Measurements from ENCODE around the gene BATF.
"Not testable (repeated sequence)": the region's sequence is repeated elsewhere in the genome, so short reads cannot be mapped to it uniquely, and the experiment has no call there.

BATF gene, protein sequence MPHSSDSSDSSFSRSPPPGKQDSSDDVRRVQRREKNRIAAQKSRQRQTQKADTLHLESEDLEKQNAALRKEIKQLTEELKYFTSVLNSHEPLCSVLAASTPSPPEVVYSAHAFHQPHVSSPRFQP

DNA sequence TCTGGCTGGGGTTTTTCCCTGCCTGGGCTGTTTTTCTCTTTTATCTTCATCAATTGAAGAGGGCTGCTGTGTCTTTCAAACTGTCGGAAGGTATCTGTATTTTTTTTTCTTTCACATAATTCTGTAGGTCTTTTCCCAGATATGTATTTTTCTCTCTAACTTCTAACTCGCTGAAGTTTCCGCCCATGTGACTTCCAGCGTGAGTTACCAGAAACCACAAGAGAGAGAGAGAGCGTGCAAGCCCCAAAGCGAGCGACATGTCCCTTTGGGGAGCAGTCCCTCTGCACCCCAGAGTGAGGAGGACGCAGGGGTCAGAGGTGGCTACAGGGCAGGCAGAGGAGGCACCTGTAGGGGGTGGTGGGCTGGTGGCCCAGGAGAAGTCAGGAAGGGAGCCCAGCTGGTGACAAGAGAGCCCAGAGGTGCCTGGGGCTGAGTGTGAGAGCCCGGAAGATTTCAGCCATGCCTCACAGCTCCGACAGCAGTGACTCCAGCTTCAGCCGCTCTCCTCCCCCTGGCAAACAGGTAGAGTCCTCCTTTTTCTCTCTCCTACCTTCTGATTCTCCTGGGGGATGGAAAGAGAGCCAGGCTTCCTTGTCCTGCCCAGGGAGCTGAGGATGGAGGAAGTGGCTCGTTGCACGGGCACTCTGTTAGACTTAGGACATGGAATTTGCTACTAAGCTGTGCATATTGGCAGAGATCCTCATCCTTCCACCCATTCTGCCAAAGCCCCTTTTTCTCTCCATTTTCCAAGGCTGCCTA lies at the start of gene BATF:
Gene BATF (plus strand): TSS at position 246 of the 759 bp plus-strand sequence. CDS start 214 bp downstream, at position 460.
- DNase-seq, result peak; percentile 62 to 65

- DNase-seq, result not testable (repeated sequence)
Measured at GRCh38 chr14:75474127-75474526, 48.1 kb upstream of the BATF start.

- no peak for DNase-seq
Measured at GRCh38 chr14:75476274-75476995, 45.8 kb upstream of the BATF start.

DNA sequence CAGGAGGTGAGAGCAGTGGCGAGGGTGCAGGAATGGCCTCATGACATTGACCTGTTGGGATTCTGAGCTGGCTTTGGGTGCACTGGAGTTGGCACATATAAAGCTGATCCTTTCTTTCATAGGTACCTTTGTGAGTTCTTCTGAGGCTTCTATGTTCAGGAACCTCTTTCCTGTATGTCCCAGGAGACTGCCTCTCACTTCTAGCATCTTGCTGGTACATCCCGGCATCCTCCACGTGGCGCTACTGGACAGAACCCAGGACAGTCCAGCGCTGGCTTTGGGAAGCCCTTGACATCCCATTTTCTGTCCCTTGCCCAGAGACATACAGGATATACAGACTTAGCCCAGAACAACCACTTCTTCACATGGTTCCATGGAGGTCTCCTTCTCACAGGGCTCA lies 44.4 kb upstream of the BATF start:
- DNase-seq, result no peak

DNA sequence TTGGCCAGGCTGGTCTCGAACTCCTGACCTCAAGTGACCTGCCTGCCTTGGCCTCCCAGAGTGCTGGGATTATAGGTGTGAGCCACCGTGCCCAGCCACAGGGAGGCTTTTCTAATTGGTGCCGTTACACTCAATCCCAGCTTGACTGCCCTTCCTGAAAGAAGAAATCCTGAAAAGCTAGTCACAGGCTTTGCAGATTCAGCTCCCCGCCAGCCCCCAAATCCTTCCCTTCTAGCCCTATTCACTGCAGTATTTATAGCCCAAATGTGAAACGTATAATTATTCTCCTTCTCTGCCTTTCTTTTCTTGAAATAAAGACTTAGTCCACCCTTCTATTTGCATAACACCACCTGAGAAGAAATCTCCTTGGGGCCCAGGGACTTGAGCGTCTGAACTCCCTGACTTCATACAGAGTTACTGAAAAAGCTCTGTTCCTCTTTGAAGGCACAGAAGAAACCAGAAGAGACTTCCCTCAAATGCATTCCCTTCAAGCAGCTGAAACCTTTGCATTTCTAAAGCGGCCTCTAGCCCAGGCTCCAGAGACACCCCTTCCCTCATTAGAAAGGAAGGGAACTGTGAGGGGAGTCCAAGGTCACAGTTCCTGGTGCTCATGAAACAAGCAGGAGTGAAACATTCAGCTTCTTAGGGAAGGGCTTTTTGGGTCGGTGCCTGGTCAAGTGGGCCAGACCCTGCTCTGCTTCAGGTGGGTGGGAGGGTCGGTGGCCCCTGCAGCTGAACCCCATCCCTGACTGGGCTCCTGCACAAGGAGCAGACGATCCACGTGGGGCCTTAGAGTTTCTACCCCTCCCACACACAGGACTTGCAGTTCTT lies 42.3 kb upstream of the BATF start:
- DNase-seq, result no peak

GRCh38 chr14:75482366-75482765 lies 39.9 kb upstream of the BATF start:
- no peak for DNase-seq

DNA sequence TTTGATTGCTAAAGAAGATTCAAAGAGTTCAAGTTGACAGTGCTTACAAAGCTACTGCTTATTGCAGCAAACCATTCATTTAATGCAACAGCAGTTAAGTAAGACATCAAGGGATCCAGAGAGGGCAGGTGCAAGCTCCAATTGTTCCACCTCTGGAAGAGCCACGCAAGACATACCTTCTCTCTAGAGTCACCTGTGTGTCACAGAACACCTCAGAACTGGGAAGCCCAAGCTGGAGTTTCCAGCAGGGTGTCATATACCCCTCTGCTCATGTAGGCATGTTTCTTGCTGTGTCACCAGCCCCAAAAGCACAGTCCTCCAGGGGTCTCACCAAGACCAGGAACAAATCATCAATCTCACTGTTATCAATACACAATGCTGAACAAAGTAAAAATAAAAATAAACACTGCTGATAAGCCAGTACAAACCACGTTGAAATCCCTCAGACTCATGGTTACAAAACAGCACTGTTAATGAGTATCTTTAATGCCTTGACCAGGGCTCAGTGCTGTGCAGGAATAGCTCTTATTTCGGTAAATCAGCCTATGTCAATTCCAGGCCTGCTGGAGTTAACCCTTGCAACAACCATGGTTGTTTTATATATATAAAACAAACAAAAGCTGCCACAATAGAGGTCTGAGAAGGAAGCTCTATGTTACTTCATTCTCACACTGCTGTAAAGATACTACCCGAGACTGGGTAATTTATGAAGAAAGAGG lies 37.4 kb upstream of the BATF start:
- DNase-seq, result no peak

DNA sequence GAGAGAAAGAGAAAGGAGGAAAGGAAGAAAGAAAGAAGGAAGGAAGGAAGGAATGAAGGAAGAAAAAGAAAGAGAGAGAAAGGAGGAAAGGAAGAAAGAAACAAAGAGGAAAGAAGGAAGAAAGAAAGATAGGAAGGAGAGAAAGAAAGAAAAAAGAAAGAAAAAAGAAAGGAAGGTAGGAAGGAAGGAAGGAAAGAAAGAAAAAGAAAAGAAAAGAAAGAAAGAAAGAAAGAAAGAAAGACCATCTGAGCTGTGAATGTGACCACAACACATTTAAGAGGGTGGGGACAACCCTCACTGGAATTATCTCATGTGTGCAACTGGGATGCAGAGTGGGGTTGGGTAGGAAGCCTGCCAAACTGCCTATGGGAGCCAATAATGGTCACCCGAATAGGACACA lies 36.0 kb upstream of the BATF start:
- DNase-seq, result no peak

DNA sequence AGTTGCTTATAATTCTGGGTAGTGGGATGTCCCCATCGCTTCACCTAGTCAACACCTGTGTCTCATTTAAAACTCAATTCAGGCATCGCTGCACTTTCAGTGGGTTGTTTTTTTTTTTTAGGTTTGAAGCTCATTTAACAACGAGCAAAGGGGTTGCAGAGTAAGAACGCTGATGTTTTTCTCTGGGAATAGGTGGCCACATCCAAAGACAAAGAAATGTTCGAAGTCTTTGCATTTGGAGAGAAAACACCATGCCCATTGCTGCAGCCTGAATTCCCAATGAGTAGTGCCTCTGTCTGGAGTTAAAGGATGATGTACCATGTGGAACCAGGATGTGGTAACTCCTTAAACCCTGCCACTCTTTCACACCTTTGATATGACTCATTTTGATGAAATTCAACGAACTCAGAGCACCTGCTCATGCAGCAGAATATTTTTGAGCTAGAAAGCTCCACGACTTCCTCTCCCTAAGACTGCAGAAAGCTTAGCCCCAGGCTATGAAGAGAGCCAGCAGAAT lies 35.1 kb upstream of the BATF start:
- no peak for DNase-seq

GRCh38 chr14:75489480-75489837 lies 32.8 kb upstream of the BATF start:
- no peak for DNase-seq

- DNase-seq, result no peak
Measured at GRCh38 chr14:75491376-75491978, 30.8 kb upstream of the BATF start.

DNA sequence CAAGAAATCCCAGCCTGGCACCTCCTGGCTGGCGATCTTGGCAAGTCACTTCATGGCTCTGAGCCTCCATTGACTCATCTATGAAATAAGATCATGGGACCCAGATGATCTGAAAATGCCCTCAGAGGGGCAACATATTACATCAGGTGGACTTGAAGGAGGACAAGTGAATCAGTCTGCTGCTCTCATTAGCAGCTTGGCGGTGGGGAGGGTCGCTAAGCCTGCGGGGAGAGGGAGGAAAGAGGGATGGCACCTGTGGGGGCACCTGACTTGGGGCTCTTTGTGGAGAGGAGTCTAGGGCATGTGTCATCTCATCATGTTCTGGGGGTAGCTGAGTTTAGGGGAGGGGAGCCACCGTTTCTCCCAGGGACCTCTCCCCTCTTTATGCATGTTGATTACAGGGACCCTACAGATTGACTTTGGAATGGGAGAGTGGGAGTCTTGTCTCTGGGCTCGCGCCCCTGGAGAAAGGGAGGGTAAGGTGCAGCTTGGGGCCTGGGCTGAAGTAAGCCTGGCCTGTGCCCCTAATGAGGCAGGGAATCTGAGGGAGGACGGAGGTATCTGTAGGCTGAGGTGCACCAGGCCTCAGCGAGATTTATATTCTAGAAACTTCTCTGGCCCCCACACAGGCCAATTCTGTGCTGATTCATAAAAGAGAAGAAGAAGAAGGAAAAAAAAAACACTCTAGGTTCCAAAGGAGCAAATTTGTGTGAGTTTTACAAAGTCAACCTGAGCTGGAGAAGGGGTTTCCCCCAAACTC lies 29.3 kb upstream of the BATF start:
- DNase-seq, result no peak

DNA sequence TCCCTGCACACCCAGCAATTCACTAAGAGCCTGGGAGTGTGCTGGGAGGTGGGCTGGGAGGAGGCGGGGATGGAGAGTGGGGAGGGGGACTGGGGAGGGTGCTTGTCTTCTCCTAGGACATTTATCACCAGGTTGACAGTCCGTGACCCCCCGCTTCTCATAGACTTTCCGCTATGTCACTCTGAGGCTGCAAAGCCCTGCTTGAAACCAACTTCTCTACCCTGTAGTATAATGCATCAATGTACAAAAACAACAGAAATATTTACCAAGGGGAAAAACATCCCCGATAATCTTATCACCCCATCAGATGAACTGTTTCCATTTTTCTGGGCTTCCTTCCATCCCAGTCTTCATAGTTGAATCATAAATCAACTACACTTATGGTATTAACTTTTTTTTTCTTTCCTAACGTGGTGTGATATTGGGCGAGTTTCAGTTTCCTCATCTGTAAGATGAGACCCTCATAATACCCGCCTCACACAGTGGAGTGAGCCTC lies 28.6 kb upstream of the BATF start:
- no peak for DNase-seq

GRCh38 chr14:75494896-75495295 lies 27.4 kb upstream of the BATF start:
- no peak for DNase-seq

DNA sequence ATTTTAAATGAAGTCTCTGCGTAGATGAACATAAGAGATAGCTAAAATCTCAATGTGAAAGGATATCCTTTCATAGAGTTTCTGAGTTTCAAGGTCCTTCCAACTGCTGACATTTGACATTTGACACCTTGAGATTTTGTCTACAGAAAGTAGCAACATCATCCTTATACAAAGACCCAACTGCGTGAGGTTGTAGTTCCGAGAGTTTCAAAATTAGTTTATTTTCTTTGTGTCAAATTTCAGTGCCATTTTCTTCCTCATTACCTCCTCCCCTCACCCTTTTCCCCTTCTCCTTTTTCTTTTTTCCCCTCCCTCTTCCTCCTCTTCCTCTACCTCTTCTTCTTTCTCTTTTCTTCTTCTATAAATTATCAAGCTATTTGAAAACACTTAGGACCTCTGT lies 26.9 kb upstream of the BATF start:
- DNase-seq, result no peak

DNA sequence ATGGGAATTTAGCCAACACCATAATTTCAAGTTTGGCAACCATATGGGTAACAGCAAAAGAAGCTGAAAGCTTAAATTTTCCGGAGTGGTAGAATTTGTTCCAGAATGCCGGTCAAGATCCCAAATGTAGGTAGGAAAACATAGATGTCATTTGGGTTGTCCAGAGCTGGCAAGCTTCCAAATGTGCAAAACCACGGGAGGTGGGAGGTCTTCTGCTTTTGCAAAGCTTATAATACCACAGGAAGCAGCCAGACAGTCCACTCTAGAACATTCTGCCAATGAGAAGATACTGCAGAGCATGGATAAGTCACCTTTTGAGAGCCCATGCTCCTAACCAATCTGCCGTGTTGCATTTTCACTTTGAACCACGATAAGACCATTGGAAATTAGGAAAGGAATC lies 26.4 kb upstream of the BATF start:
- no peak for DNase-seq

GRCh38 chr14:75496755-75497154 lies 25.5 kb upstream of the BATF start:
- DNase-seq, result no peak

GRCh38 chr14:75497191-75497590 lies 25.1 kb upstream of the BATF start:
- peak in 1 of 2 donors; percentile 35 for DNase-seq

GRCh38 chr14:75497701-75498100 lies 24.6 kb upstream of the BATF start:
- no peak for DNase-seq

DNA sequence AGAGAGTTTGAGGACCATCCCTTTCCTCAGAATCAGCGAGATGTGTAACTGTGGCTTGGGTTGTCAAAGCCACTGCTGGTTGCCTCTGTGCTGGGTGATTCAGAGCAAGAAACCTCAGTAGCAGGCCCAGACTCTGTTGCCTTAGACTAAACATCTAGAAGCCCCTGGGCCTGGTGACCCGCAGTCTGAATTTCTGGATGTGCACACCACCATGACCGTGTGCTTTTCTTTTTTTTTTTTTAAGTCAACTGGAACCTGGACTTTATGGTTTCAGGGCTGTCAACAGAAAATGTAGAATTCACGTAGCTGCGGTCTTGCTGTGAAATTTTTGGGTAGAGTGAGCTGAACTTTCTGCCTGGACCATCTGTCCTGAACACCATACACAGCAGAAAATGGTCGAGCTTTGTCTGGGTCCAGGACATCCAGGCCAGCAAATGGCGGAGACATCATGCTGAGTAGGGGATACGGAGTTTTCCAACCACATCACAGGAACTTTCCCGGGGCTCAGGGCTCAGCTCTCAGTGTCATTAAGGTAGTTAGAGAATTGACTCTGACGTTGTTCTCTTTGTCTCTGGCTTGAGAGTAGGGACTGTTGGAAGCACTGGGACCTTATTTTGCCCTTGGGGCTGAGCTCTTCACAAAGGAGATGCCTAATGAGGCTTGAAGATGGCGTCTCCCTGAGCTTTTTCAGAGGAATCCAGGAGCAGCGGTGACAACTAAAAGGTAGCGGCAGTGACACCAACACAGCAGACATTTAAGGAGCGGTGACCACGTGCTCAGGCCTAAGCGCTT lies 23.0 kb upstream of the BATF start:
- DNase-seq, result no peak

Data from stimulated activated CD4-positive, alpha-beta T cell treated with anti-CD3 and anti-CD28 coated beads, Interleukin-2, amount 100 ng/mL, for 48 hours (primary cell).